Brain microvascular endothelial cell (primary cell): ENCODE measurements around the gene PSPN.
"Not testable (repeated sequence)": the region's sequence is repeated elsewhere in the genome, so short reads cannot be mapped to it uniquely, and the experiment has no call there.

Experiments
- DNase-seq: peaks from one replicate; pipeline ENCODE4 v3.0.0-alpha.2; 2020
- H3K27ac ChIP-seq: fragments of 250-450 bp; sonication (Bioruptor Pico); 2 replicates; pipeline ENCODE4 v1.5.1; 2020; ENCODE audit warnings: mild to moderate bottlenecking, moderate library complexity
- H3K27me3 ChIP-seq: fragments of 250-450 bp; sonication (Bioruptor Pico); replicated peaks from 2 replicates; pipeline ENCODE4 v1.5.1; 2020; ENCODE audit warnings: mild to moderate bottlenecking
- H3K36me3 ChIP-seq: fragments of 250-450 bp; sonication (Bioruptor Pico); replicated peaks from 2 replicates; pipeline ENCODE4 v1.5.1; 2020; ENCODE audit warnings: mild to moderate bottlenecking
- H3K4me3 ChIP-seq: 2 replicates; pipeline ENCODE4 v1.5.1; 2011; ENCODE audit warnings: low read depth, mild to moderate bottlenecking, control low read depth, low read length, moderate library complexity
- CTCF ChIP-seq: IDR thresholded peaks from 2 replicates; pipeline ENCODE4 v1.5.1; 2011; ENCODE audit warnings: low read depth, mild to moderate bottlenecking, moderate library complexity, low read length, control low read depth, inconsistent platforms; ENCODE audit errors: missing control alignments
- in situ Hi-C: cut with HindIII; loops from 2 replicates; pipeline ENCODE4 v1.10.0; 2017; ENCODE audit warnings: low sequenced_read_pairs, low pct_ligation_motif_present

PSPN gene

GRCh38 chr19:6409346-6409745, 33.6 kb upstream of the PSPN start:
- in situ Hi-C loops: no loop called here
- no peak for TF ChIP-seq CTCF
- H3K4me3 ChIP-seq: no peak overlapping the region
- H3K27me3 ChIP-seq: no peaks in the 10 kb centered on the region
- H3K27ac ChIP-seq: no peak overlapping the region
- no peak for DNase-seq
- peaks cover 4% of the 10 kb centered on the region for H3K36me3 ChIP-seq

GRCh38 chr19:6406401-6406800, 30.7 kb upstream of the PSPN start:
- in situ Hi-C loops: no loop called here

GRCh38 chr19:6402837-6403608, 27.3 kb upstream of the PSPN start:
- in situ Hi-C loops: no loop called here
- H3K4me3 ChIP-seq: no peak overlapping the region
- TF ChIP-seq CTCF: no peak

More at GRCh38 chr19:6406401-6406800, 30.7 kb upstream of the PSPN start:
- DNase-seq: no peak
- Histone ChIP-seq H3K4me3 (no peak overlapping the region), H3K27ac (no peak overlapping the region), H3K36me3 (no peaks in the 10 kb centered on the region), H3K27me3 (no peaks in the 10 kb centered on the region)
- no peak for TF ChIP-seq CTCF

GRCh38 chr19:6402058-6402457, 26.3 kb upstream of the PSPN start:
- TF ChIP-seq CTCF: no peak
- no peak overlapping the region for H3K27ac ChIP-seq
- no peaks in the 10 kb centered on the region for H3K27me3 ChIP-seq
- no peak for DNase-seq
- no peaks in the 10 kb centered on the region for H3K36me3 ChIP-seq
- in situ Hi-C loops: no loop called here
- no peak overlapping the region for H3K4me3 ChIP-seq

More at GRCh38 chr19:6402837-6403608, 27.3 kb upstream of the PSPN start:
- Histone ChIP-seq H3K27ac (no peak overlapping the region), H3K27me3 (no peaks in the 10 kb centered on the region), H3K36me3 (no peaks in the 10 kb centered on the region)
- DNase-seq: peak; percentile 76

- H3K4me3 ChIP-seq, DNase-seq, in situ Hi-C loops, H3K27ac ChIP-seq, H3K36me3 ChIP-seq, H3K27me3 ChIP-seq: not testable (repeated sequence)
These were observed 24.6 kb upstream of the PSPN start for GRCh38 chr19:6400062-6400944.

- TF ChIP-seq CTCF: no peak
- no peak for DNase-seq
- no peak overlapping the region for H3K27ac ChIP-seq
- no peaks in the 10 kb centered on the region for H3K36me3 ChIP-seq
- in situ Hi-C loops: no loop called here
- H3K4me3 ChIP-seq: no peak overlapping the region
- no peaks in the 10 kb centered on the region for H3K27me3 ChIP-seq
These were observed 20.6 kb upstream of the PSPN start for GRCh38 chr19:6396305-6396704.
